Nephron (organoid): ENCODE data around the gene COG2.
"Not testable (repeated sequence)": the region's sequence is repeated elsewhere in the genome, so short reads cannot be mapped to it uniquely, and the experiment has no call there.

Experiments
- H3K27ac Mint-ChIP-seq, 3 experiments: 2 replicates each; pipeline ENCODE4 v1.8.0; 2020; ENCODE audit warnings: mixed read lengths in 3 of 3, mild to moderate bottlenecking in 2 of 3, moderate library complexity in 1 of 3
- H3K27me3 Mint-ChIP-seq: 2 replicates; pipeline ENCODE4 v1.8.0; 2021; ENCODE audit warnings: low read depth, mild to moderate bottlenecking, moderate library complexity, mixed read lengths
- H3K36me3 Mint-ChIP-seq: 2 replicates; pipeline ENCODE4 v1.8.0; 2020; ENCODE audit warnings: low read depth, mixed read lengths
- H3K4me1 Mint-ChIP-seq: 2 replicates; pipeline ENCODE4 v1.8.0; 2020; ENCODE audit warnings: mixed read lengths
- H3K4me3 Mint-ChIP-seq, 3 experiments: 2 replicates each; pipeline ENCODE4 v1.8.0; 2020; ENCODE audit warnings: mild to moderate bottlenecking in 3 of 3, mixed read lengths in 3 of 3, moderate library complexity in 2 of 3
- H3K9me3 Mint-ChIP-seq: 2 replicates; pipeline ENCODE4 v1.8.0; 2020; ENCODE audit warnings: mixed read lengths
- CTCF ChIP-seq, 3 experiments: fragments of 200-600 bp; sonication (generic); IDR thresholded peaks; one replicate each; pipeline ENCODE4 v1.5.0; 2021; ENCODE audit warnings: antibody characterized with exemption in 3 of 3; ENCODE audit not compliant: unreplicated experiment in 3 of 3

COG2 gene

GRCh38 chr1:230598745-230599144 lies 43.5 kb upstream of the COG2 start:
- Mint-ChIP-seq H3K9me3 (peaks cover 7% of the 10 kb centered on the region), H3K27ac (no peak overlapping the region), H3K36me3 (no peaks in the 10 kb centered on the region), H3K4me3 (no peak overlapping the region), H3K27me3 (peaks cover 11% of the 10 kb centered on the region), H3K4me1 (no peaks in the 10 kb centered on the region)
- no peak for TF ChIP-seq CTCF (IDR thresholded peaks at IDR 0.05; ENCODE audit: unreplicated experiment in 3 of 3)

- Mint-ChIP-seq H3K9me3 (peaks cover 7% of the 10 kb centered on the region), H3K4me1 (no peaks in the 10 kb centered on the region), H3K27ac (no peak overlapping the region), H3K4me3 (no peak overlapping the region), H3K27me3 (peaks cover 11% of the 10 kb centered on the region), H3K36me3 (no peaks in the 10 kb centered on the region)
- no peak for TF ChIP-seq CTCF (IDR thresholded peaks at IDR 0.05; ENCODE audit: unreplicated experiment in 3 of 3)
Measured at GRCh38 chr1:230599926-230600656, 42.2 kb upstream of the COG2 start.

GRCh38 chr1:230600657-230601400 lies 41.5 kb upstream of the COG2 start:
- H3K27me3 Mint-ChIP-seq: peaks cover 11% of the 10 kb centered on the region
- not testable (repeated sequence) for H3K9me3 Mint-ChIP-seq, H3K36me3 Mint-ChIP-seq, H3K4me3 Mint-ChIP-seq, H3K4me1 Mint-ChIP-seq, H3K27ac Mint-ChIP-seq

GRCh38 chr1:230609208-230609607 lies 33.1 kb upstream of the COG2 start:
- Mint-ChIP-seq H3K4me3 (no peak overlapping the region), H3K27ac (no peak overlapping the region), H3K9me3 (no peaks in the 10 kb centered on the region), H3K36me3 (no peaks in the 10 kb centered on the region), H3K27me3 (no peaks in the 10 kb centered on the region), H3K4me1 (peaks cover 33% of the 10 kb centered on the region)
- no peak for TF ChIP-seq CTCF (IDR thresholded peaks at IDR 0.05; ENCODE audit: unreplicated experiment in 3 of 3)

- H3K9me3 Mint-ChIP-seq: no peaks in the 10 kb centered on the region
- H3K27me3 Mint-ChIP-seq: no peaks in the 10 kb centered on the region
- H3K4me3 Mint-ChIP-seq: no peak overlapping the region
- H3K4me1 Mint-ChIP-seq: peaks cover 33% of the 10 kb centered on the region
- no peaks in the 10 kb centered on the region for H3K36me3 Mint-ChIP-seq
- TF ChIP-seq CTCF (IDR thresholded peaks at IDR 0.05; ENCODE audit: unreplicated experiment in 3 of 3): no peak
- H3K27ac Mint-ChIP-seq: peak overlapping the region in 2 of 3 experiments; percentile 83 to 85
Measured at GRCh38 chr1:230610589-230610988, 31.7 kb upstream of the COG2 start.

GRCh38 chr1:230611128-230611877 lies 31.0 kb upstream of the COG2 start:
- no peaks in the 10 kb centered on the region for H3K27me3 Mint-ChIP-seq
- peak overlapping the region; percentile 54 to 85 (median 83) for H3K27ac Mint-ChIP-seq
- H3K36me3 Mint-ChIP-seq: no peaks in the 10 kb centered on the region
- no peak overlapping the region for H3K4me3 Mint-ChIP-seq
- H3K4me1 Mint-ChIP-seq: peaks cover 33% of the 10 kb centered on the region
- no peak for TF ChIP-seq CTCF (IDR thresholded peaks at IDR 0.05; ENCODE audit: unreplicated experiment in 3 of 3)
- no peaks in the 10 kb centered on the region for H3K9me3 Mint-ChIP-seq
